CD4-positive, alpha-beta T cell treated with Interleukin-6 for 4 hours (primary cell): ENCODE data around the gene ROCK2.
"Not testable (repeated sequence)": the region's sequence is repeated elsewhere in the genome, so short reads cannot be mapped to it uniquely, and the experiment has no call there.

Experiments
- DNase-seq: peaks from one replicate; pipeline ENCODE4 v3.0.0-alpha.2; 2020; ENCODE audit warnings: mixed read lengths

Gene ROCK2

DNA sequence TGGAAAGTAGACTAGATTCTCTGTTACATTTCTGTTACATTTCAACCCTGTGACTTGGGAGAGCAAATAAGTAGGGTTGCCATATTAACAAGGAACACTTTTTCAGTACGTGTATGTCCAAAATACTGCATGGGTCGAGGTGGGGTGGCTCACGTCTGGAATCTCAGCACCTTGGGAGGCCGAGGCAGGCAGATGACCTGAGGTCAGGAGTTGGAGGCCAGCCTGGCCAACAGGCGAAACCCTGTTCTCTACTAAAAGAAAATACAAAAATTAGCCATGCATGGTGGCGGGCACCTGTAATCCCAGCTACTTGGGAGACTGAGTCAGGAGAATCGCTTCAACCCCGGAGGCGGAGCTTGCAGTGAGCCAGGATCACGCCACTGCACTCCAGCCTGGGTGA is 178.0 kb downstream of the ROCK2 start:
- DNase-seq: no peak

DNA sequence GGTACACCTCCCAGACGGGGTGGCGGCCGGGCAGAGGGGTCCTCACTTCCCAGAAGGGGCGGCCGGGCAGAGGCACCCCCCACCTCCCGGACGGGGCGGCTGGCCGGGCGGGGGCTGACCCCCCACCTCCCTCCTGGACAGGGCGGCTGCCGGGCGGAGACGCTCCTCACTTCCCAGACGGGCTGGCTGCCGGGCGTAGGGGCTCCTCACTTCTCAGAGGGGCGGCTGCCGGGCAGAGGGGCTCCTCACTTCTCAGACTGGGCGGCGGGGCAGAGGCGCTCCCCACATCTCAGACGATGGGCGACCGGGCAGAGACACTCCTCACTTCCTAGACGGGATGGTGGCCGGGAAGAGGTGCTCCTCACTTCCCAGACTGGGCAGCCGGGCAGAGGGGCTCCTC is 179.4 kb downstream of the ROCK2 start:
- not testable (repeated sequence) for DNase-seq

DNA sequence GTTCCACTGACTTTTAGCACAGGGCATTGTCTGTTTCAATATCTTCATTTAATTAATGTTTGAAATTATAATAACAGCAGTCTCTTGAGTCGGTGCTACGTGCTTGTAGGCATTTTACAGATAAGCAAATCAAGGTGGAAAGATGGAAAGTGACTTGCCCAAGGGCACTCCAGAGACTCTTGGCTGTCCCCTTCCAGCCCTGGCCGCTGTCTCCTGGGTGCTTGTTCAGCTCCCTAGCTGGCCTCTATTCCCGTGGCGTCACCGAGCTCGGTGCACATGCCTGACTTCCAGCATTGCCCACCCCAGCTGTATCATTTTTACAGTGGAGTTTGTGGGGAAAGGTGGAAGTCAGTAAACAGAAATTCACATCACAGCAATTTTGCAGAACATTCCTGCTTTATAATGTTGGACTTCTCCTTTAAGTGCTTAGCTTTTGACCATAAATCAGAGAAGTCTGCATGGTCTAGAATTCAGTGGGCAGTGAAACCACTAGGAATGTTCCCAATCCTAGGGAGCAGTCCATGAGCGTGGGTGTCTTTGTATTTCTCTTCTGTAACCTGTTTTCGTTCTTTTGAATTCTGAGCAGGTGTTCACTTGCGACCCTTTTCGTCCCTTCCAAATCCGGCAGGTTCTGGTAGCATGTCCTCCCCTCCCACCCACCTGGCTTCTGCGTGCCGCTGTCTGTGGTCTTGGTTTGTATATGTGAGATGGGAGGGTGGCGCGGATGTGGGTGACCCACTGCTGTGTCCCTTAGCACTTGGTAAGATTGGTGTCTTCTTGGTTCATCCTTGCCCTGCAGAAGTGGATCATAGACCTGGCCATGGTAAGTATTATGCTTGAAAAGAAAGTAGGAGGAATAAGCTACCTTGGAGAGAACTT is 180.8 kb downstream of the ROCK2 start:
- DNase-seq: no peak

DNA sequence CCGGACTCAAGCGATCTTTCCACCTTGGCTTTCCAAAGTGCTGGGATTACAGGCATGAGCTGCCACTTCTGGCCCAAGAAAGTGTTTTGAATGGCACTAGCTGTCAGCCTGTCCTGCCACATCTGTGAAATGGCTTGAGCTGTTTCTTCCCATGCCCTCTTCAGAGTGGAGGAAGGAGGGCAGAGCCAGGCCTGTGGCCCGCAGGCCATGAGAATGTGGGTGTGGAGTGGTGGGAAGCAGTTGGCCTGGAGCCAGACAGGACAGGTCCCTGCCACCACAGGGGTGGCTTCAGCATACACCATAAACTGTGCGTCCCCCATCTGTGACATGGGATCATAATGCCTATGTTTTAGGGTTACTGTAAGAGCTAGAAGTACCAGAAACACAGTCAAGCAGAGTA is 182.7 kb downstream of the ROCK2 start:
- DNase-seq: no peak

DNA sequence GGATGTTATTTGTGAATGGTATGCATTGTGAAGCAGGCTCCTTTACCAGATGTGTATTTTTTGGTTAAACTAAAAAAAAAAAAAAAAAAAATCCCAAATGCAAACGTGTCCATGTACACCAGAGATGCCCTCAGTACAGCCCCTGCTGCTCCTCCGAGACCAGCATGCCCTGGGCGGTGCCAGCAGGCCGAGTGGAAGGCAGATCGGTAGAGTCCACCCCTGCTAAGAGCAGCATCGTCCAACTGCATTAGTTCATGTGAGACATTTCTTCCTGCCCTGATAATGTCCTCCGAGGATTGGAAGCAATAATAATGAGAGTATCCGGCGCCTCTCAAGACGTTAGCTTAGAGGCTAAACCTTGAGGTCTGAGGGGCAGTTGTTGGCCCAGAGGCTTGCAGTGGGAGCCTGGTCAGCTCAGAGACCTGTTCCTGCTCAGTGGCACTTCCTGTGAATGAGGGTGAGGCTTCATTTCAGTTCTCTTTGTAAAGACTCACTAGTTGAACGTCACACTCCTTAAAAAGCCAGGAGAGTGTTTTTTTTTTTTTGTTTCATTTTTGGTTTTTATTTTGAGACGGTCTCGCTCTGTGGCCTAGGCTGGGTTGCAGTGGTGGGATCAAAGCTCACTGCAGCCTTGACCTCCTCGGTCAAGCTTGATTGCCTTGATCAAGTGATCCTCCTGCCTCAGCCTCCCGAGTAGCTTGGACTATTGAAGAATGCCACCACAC is 183.5 kb downstream of the ROCK2 start:
- DNase-seq: no peak

DNA sequence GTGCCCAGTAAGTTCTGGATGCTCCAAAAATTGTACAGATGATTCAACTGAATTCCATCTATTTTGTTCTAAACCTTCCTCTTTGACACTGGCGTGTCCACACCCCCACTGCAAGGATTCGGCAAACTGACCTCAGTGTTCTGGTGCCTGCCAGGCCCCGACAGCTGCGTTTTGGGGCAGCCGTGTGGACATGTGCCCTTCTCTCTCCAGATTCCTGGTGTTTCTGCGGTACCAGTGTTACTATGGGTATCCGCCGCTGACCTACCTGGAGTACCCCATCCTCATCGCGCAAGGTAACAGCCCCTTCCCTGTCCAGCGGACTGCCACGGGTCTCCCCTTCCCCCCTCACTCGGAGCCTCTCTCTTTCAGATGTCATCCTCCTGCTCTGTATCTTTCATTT is 184.2 kb downstream of the ROCK2 start:
- no peak for DNase-seq

DNA sequence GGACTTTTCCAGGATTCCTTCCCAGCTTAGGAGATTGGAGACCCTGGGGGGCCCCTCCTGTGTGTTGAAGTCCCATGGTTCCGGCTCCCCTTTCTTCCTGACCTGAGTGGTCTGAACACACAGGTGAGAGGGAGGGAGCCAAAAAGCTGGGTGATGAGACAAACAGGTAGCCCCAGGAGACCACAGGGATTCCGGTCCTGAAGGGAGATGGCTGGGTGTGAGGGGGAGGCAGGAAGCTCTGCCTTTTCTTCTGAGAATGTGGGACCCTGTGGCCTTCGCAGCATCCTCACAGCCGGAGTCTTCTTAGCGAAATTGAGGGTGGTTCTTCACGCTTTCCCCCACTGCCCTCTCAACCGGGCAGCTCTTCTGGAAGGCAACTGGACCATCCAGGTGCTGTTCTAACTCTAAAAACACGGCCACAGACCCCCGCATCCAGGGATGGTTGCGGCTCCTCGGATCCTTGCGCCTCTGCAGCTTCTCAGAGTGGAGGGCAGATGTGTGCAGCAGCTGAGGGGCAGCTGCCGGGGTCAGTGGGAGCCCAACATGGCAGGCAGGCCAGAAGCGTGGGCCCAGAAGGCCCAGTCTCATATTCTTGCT is 184.8 kb downstream of the ROCK2 start:
- no peak for DNase-seq

DNA sequence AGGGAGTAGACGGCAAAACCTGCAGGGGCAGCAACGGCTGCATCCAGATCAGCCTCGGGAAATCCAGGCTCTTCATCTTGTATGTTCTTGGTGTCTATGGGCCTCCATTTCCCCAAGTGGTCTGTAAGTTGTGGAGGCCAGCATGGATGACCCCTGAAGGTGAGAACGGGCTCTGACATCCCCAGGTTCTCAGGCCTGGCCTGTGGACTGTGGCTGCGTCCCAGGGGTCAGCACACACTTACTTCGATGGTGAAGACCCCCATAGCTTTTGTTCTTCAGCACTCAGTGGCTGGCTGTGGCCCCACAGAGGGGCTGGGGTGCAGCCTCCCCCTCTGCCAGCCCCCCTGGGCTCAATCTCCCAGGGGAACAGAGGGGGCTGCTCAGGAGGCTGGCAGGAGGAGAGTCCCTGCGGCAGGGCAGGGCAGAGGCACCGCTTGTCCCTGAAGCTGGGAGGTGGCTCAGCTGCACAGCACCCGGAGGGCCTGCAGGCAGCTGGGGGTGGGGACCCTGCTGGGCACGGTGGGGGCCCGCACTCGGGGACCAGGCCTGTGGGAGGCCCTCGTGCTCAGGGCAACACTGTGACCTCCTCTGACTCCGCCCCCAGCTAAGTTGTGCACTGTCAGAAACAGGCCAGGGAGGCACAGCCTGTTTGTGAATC is 185.4 kb downstream of the ROCK2 start:
- no peak for DNase-seq

DNA sequence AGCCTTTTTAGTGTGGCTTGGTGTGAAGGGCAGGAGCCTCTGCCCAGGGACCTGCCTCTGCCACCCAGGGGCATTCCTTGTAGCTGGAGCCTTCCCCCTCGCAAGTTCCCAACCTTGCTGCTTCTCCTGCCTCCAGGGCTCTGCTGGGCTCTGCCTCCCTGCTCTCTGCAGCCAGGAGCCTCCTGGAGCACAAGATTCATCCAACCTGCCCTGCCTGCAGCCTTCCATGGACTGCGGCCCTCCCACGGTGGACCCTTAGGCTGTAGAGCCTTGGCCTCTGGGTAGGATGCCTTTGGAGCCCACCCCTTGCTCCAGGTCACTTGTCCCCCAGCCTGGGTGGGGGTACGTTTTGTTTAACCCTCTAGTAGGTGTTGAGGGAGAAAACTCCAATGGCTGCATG is 186.7 kb downstream of the ROCK2 start:
- no peak for DNase-seq

DNA sequence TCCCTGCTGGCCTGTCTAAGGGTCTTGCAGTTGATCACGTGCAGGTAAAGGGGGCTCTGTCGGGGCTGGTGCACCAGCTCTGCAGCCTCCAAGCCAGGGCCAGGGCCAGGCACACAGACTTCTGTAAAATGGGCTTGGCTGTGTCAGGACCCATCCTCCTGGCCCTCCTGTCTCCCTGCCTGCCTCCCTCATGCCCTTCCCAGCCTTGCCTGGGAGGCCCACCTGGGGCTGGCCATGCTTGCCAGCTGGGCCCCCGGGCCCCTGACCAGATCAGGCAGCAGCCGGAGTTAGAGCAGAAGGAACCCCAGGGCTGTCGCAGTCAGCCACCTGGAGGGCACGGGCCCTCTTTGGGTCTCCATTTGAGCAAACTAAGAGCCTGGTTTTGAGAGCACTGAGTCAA is 187.1 kb downstream of the ROCK2 start:
- DNase-seq: no peak

DNA sequence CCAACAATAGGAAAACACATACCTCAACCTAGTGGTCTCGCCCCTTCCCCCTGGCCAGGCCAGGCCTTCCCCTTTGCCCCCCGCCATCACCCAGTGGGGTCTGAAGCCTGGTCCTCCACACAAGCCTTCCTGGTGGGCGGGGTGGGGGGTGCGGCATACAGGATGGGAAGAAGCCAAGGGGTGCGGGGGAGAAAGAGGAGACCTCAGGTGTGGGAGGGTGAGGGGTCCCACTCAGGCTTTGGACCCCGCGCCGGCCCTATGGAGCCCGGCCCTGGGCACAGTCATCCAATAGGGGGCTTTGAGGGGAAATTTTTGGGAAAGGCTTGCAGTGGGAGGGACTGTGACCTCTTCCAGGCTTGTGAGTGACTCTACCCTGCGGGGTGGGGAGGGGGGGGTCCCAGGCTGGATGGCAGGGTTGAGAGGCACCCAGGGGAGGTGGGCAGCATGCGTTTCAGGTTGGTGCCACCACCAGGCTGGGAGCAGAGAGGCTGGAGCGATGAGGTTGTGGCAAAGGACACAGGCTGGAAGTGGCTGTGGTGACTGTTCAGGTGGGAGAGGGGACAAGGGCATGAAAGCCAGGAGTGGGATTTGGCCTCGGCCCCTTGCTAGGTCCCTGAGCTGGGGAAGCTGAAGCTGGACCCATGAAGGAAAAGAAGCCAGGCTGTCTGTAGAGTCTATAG is 187.9 kb downstream of the ROCK2 start:
- no peak for DNase-seq

DNA sequence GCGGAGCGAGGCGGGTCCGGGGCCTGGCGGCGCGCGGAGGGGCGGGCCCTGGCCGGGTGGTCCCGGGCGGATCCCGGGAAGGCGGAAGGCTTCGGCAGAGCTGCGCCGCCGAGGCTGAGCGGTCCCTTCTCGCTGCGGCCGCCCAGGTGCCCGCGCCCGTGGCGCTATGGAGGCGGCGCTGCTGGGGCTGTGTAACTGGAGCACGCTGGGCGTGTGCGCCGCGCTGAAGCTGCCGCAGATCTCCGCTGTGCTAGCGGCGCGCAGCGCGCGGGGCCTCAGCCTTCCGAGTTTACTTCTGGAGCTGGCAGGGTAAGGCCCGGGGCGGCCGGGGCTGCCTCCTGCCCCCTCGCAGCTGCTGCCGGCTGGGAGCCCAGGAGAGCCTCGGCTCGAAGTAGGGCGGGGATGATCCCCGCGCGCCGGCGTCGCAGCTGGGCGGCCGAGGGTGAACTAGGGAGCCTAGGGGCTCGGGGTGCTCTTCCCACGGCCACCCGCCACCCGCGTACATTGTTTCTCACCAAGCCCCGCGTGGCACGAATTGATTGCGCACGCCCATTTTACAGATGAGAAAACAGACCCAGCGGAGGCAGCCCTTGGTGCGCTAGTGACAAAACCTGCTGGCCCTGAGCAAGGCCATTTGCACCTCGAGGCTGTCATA is 188.9 kb downstream of the ROCK2 start, which contains the start of gene SLC66A3:
SLC66A3 (plus strand) TSS at position 87 of the 655 bp plus-strand sequence; CDS start at position 167, 80 bp downstream.
- DNase-seq: no peak

DNA sequence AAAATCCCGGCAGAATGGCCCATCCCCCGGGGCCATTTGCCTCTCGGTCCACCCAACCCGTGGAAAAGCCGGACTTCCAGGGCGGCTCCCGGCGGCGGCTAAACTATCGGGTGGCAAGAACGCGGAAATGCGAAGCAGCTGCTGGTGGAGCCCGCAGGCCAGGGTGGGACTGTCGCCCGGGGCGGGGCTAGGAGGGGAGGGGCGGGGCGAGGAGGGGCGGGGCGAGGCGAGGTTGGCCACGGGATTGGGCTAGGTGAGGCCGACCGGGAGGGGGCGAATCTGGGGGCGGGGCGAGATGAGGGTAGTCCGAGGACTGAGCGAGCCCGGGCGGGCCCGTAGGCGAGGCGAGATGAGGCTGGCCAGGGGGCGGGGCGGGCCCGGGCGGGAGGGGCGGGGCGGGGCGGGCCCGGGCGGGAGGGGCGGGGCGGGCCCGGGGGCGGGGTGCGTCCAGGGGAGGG is 189.5 kb downstream of the ROCK2 start:
- peak; percentile 99 for DNase-seq

DNA sequence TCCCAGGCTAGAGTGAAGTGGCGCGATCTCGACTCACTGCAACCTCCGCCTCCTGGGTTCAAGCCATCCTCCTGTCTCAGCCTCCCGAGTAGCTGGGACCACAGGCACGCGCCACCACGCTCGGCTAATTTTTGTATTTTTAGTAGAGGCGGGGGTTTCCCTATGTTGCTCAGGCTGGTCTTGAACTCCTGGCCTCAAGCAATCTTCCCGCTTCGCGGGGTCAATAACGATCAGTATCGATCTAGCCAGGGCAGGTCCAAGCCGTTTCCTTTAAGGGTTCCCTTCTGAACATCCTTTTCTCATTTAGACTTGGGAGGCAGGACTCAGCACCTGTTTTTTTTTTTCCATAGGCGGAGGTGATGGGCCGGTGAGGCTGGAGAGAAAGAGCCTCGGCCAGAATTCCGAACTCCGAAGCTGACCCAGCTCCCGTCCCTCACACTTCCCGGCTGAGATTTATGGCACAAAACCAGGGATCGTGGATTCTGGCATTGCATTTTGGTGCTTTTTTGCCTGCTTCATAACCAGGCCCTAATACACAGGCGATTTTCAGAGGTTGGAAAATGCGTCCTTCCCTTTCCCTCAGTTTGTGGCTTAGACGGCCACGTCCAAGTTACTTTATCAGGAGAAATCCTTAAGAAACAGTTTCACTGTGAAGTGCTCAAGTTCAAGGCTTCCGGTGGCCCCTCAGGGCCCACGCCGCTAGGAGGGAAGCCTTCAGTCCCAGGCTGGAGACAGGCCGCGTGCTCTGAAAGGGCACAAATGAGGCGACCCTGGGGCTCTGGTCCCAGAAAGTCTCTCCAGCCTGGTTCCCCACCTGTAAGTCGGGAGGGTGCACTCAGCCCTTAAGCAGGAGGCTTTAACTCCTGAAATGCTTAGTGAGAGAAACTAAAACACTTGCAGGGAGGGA is 190.2 kb downstream of the ROCK2 start:
- no peak for DNase-seq

DNA sequence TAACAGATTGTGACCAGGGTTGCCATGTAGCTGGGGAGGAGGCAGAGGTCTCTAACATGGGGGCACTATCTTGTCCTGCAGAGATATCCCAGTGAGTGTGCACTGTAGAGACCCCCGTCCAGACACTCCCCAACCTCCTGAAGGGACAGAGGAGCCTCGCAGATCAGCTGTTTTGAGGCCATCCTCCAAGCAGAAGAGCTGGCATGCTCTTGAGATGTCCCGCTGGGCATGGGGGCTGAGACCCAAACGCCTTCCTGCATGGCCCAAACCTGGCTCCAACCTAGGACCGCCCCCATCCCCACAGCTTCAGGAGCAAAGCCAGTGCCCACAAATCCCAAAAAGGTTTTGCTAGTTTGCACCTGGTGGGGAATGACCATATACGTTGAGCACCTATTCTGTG is 191.8 kb downstream of the ROCK2 start:
- no peak for DNase-seq

DNA sequence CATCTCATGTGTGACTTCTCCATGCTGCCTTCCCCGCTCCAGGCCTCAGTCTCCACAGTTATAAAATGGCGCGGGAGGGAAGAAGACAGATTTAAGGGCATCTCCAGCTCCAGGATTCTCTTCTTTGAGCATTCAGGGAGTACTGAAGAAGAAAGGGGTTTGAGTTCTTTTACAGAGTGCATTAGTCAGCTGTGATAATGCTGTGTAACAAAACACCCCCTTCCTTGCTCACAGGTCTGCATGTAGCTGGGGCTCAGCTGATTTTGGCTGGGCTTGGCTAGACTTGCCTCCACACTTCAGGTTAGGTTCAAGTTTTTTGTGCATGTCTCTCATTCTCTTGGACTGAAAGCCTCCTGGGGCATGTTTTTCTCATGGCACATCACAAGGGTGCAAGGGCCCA is 197.2 kb downstream of the ROCK2 start:
- DNase-seq: no peak

DNA sequence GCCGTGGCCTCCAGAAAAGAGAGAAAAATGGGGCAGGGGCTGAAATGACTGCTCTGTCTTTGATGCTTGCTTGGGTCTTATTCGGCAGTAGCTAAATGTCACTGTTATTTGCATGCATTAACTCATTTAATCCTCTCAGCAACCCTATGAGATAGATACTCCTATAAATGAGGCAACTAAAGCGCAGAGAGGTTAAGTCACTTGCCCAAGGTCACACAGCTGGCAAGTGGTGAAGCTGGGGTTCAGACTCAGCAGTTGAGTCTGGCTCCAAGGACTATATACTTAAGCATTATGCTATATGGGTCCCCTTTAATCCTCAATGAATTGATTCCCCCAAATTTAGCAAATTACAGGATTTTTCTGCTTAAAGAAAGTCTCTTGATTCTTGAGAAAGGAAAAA is 198.4 kb downstream of the ROCK2 start:
- DNase-seq: no peak

DNA sequence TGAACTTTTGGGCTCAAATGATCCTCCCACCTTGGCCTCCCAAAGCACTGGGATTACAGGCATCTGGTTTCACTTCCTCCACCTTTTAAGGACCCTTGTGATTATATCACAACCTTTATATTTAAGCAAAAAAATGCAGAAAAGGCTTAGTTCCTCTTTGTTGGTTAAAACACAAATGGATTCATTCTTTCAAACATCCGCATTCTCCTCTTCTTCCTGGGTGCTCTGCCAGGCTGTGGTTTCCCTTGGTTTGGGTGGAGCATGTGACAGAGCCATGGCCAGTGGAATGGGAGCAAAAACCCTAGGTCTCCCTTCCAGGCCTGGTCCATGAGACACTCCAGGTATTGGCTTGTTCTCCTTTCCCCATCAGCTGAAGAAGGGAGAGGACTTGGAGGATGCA is 199.1 kb downstream of the ROCK2 start:
- DNase-seq: no peak

DNA sequence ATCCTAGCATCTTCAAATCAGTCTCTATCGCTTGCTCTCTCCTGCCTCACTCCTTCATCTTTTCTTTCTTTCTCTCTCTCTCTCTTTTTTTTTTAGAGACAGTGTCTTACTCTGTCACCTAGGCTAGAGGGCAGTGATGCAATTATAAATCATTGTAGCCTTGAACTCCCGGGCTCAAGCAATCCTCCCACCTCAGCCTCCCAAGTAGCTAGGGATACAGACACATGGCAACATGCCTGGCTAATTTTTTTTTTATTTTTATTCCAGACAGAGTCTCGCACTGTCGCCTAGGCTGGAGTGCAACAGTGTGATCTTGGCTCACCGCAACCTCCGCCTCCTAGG is 199.7 kb downstream of the ROCK2 start:
- no peak for DNase-seq

DNA sequence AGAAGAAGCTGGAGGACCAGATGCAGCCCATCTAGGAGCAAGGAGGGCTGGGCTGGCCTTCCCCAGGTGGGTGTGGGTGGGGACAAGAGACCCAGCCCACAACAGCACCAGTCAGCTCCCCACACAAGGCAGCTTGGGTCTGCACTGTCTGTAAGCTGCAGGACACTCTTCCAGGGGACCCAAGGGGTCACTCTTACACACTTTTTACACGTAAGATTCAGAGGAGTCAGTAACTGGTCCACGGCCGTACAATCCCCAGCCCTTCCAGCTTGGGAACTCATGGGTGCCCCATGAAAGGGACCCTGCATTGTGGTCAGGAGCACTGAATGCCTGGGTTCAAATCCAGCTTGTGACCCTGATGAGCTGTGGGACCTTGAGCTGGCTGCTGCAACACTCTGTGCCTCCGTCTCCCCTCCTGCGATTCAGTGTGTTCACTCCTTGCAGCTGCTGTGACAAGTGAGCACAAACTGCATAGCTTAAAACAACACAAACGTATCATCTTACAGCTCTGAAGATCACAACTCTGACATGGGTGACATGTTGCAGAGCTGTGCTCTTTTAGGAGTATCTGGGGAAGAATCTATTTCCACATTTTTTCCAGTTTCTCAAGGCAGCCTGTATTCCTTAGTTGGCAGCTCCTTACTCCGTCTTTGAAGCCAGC is 200.2 kb downstream of the ROCK2 start:
- DNase-seq: no peak
